ENCODE measurements around the gene TMSB10. TPM values are rescaled to one million over a fixed set of nuclear protein-coding genes. Genes with fewer than 3 reads are reported as not detected.

Gene TMSB10
- total and polyA plus RNA-seq, 2 of the 13 experiments (the other 11 are each of a cell fraction or from before 2014, with no cell fraction given): 665 to 708 TPM

DNA sequence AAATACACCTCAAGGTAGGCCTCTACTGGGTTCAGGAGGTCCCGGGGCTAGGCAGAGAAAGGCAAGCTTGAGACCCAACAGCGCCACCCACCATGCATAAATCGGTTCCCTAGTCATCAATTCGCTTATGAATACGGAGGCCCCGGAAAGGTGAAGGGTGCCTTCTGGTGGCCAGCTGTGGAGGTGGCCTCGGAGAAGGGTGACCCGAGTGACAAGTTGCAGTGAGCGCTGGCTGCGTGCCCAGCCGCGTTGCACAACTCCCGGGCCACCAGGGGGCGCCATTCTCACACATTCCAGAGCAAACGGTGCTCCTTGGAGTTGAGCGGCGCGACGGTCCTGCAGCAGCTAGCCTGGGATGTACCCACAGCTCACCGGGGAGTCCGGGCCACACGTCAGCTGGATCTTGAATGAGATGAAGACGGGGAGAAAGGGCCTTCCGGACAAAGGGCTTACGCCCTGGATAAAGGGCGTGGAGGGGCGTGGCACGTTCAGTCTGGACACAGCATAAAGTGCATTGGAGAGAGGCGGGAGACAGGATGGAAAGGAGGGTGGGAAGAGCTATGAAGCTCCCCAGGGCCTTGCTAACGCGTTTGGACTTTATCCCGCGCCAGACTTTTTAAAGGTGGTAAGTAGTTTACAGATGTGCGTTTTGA, 20.4 kb downstream of the TMSB10 start (continued):
- TF ChIP-seq KDM5B (CRISPR knock-in tag; IDR thresholded peaks at IDR 0.05; ENCODE audit: borderline replicate concordance) (peak; percentile 82; the same call in 1 of the 2 replicates), SOX5 (CRISPR knock-in tag; IDR thresholded peaks at IDR 0.05; ENCODE audit: borderline replicate concordance) (peak; percentile 80), ZNF331 (CRISPR knock-in tag; IDR thresholded peaks at IDR 0.05) (peak; percentile 97), ZFP90 (CRISPR knock-in tag; IDR thresholded peaks at IDR 0.05; ENCODE audit: borderline replicate concordance) (peak; percentile 96), IKZF1 (IDR thresholded peaks at IDR 0.05) (no peak), ZNF563 (CRISPR knock-in tag; IDR thresholded peaks at IDR 0.05) (no peak), ZNF224 (CRISPR knock-in tag; IDR thresholded peaks at IDR 0.05) (peak; percentile 95), ZFP36 (IDR thresholded peaks at IDR 0.05; ENCODE audit: borderline replicate concordance, low read depth, low read length, partially characterized antibody) (no peak), ZNF83 (CRISPR knock-in tag; IDR thresholded peaks at IDR 0.05; ENCODE audit: borderline replicate concordance) (peak; percentile 77; the same call in 1 of the 2 replicates), TARDBP (CRISPR knock-in tag; IDR thresholded peaks at IDR 0.05) (peak; percentile 94), ZNF589 (CRISPR knock-in tag; conservative IDR thresholded peaks at IDR 0.05) (peak; percentile 96), ZNF543 (CRISPR knock-in tag; IDR thresholded peaks at IDR 0.05) (peak; percentile 98), ZC3H4 (CRISPR knock-in tag; IDR thresholded peaks at IDR 0.05; ENCODE audit: borderline replicate concordance) (no peak), SMARCE1 (IDR thresholded peaks at IDR 0.05; ENCODE audit: borderline replicate concordance) (no peak), ZNF709 (CRISPR knock-in tag; IDR thresholded peaks at IDR 0.05) (peak; percentile 55; the same call in 1 of the 2 replicates), ZNF234 (CRISPR knock-in tag; conservative IDR thresholded peaks at IDR 0.05) (no peak), HDAC2 (CRISPR knock-in tag; IDR thresholded peaks at IDR 0.05) (peak; percentile 88), ADNP (CRISPR knock-in tag; IDR thresholded peaks at IDR 0.05) (peak; percentile 87), NFE2 (CRISPR knock-in tag; IDR thresholded peaks at IDR 0.05) (no peak), RARG (CRISPR knock-in tag; IDR thresholded peaks at IDR 0.05; ENCODE audit: low read depth) (no peak), FLYWCH1 (CRISPR knock-in tag; IDR thresholded peaks at IDR 0.05) (no peak)
- TF ChIP-seq, protein P1, sequence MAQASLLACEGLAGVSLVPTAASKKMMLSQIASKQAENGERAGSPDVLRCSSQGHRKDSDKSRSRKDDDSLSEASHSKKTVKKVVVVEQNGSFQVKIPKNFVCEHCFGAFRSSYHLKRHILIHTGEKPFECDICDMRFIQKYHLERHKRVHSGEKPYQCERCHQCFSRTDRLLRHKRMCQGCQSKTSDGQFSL (CRISPR knock-in tag; IDR thresholded peaks at IDR 0.05): no peak
- TF ChIP-seq, protein P2, sequence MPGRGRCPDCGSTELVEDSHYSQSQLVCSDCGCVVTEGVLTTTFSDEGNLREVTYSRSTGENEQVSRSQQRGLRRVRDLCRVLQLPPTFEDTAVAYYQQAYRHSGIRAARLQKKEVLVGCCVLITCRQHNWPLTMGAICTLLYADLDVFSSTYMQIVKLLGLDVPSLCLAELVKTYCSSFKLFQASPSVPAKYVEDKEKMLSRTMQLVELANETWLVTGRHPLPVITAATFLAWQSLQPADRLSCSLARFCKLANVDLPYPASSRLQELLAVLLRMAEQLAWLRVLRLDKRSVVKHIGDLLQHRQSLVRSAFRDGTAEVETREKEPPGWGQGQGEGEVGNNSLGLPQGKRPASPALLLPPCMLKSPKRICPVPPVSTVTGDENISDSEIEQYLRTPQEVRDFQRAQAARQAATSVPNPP (CRISPR knock-in tag; IDR thresholded peaks at IDR 0.05): peak; percentile 77
- TF ChIP-seq, protein P3, sequence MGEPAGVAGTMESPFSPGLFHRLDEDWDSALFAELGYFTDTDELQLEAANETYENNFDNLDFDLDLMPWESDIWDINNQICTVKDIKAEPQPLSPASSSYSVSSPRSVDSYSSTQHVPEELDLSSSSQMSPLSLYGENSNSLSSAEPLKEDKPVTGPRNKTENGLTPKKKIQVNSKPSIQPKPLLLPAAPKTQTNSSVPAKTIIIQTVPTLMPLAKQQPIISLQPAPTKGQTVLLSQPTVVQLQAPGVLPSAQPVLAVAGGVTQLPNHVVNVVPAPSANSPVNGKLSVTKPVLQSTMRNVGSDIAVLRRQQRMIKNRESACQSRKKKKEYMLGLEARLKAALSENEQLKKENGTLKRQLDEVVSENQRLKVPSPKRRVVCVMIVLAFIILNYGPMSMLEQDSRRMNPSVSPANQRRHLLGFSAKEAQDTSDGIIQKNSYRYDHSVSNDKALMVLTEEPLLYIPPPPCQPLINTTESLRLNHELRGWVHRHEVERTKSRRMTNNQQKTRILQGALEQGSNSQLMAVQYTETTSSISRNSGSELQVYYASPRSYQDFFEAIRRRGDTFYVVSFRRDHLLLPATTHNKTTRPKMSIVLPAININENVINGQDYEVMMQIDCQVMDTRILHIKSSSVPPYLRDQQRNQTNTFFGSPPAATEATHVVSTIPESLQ (CRISPR knock-in tag; conservative IDR thresholded peaks at IDR 0.05): 0 out of 2 replicates have a peak, but pooled peaks have one; percentile 89
- TF ChIP-seq, protein P4, sequence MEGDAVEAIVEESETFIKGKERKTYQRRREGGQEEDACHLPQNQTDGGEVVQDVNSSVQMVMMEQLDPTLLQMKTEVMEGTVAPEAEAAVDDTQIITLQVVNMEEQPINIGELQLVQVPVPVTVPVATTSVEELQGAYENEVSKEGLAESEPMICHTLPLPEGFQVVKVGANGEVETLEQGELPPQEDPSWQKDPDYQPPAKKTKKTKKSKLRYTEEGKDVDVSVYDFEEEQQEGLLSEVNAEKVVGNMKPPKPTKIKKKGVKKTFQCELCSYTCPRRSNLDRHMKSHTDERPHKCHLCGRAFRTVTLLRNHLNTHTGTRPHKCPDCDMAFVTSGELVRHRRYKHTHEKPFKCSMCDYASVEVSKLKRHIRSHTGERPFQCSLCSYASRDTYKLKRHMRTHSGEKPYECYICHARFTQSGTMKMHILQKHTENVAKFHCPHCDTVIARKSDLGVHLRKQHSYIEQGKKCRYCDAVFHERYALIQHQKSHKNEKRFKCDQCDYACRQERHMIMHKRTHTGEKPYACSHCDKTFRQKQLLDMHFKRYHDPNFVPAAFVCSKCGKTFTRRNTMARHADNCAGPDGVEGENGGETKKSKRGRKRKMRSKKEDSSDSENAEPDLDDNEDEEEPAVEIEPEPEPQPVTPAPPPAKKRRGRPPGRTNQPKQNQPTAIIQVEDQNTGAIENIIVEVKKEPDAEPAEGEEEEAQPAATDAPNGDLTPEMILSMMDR (CRISPR knock-in tag; IDR thresholded peaks at IDR 0.05): peak; percentile 100
- TF ChIP-seq, protein P5, sequence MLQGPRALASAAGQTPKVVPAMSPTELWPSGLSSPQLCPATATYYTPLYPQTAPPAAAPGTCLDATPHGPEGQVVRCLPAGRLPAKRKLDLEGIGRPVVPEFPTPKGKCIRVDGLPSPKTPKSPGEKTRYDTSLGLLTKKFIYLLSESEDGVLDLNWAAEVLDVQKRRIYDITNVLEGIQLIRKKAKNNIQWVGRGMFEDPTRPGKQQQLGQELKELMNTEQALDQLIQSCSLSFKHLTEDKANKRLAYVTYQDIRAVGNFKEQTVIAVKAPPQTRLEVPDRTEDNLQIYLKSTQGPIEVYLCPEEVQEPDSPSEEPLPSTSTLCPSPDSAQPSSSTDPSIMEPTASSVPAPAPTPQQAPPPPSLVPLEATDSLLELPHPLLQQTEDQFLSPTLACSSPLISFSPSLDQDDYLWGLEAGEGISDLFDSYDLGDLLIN (CRISPR knock-in tag; IDR thresholded peaks at IDR 0.05; ENCODE audit: borderline replicate concordance): no peak

All from HepG2 (cell line).